OCI-LY3 (cell line): ENCODE data around the gene SLC38A10.

ENCODE experiments used
- H2AFZ ChIP-seq: fragments of 200-600, 300-600 bp; shearing (Covaris generic); 2 replicates; pipeline ENCODE4 v1.6.0; 2014; ENCODE audit warnings: antibody characterized with exemption, low read depth, low read length
- H3K27ac ChIP-seq: fragments of 200-600, 300-600 bp; sonication (generic); 2 replicates; pipeline ENCODE4 v1.5.1; 2014; ENCODE audit warnings: mild to moderate bottlenecking, low read length, moderate library complexity, mixed read lengths
- H3K27me3 ChIP-seq: fragments of 200-600, 300-600 bp; sonication (generic); 2 replicates; pipeline ENCODE4 v1.6.1; 2014; ENCODE audit warnings: low read depth, low read length, mixed read lengths
- H3K36me3 ChIP-seq: fragments of 200-600, 300-600 bp; sonication (generic); replicated peaks from 2 replicates; pipeline ENCODE3; 2014; ENCODE audit warnings: low read depth, low read length, mixed read lengths
- H3K4me1 ChIP-seq: fragments of 300-600, 200-600 bp; sonication (generic); 2 replicates; pipeline ENCODE4 v1.6.1; 2014; ENCODE audit warnings: low read length, mixed read lengths
- H3K4me2 ChIP-seq: fragments of 200-600, 300-600 bp; sonication (generic); 2 replicates; pipeline ENCODE4 v1.6.1; 2014; ENCODE audit warnings: low read length, mixed read lengths
- H3K4me3 ChIP-seq: fragments of 300-600, 200-600 bp; sonication (generic); 2 replicates; pipeline ENCODE4 v1.5.1; 2014; ENCODE audit warnings: antibody characterized with exemption, mild to moderate bottlenecking, low read length, moderate library complexity
- H3K79me2 ChIP-seq: fragments of 300-600, 200-600 bp; shearing (Covaris generic); 2 replicates; pipeline ENCODE4 v1.6.1; 2014; ENCODE audit warnings: mild to moderate bottlenecking, low read length, mixed read lengths
- H3K9ac ChIP-seq: fragments of 300-600, 200-600 bp; shearing (Covaris generic); 2 replicates; pipeline ENCODE4 v1.6.0; 2014; ENCODE audit warnings: mild to moderate bottlenecking, low read length, moderate library complexity
- H3K9me3 ChIP-seq: fragments of 200-600, 300-600 bp; shearing (Covaris generic); 2 replicates; pipeline ENCODE4 v1.6.1; 2014; ENCODE audit warnings: low read length, mixed read lengths; ENCODE audit not compliant: insufficient read depth
- H4K20me1 ChIP-seq: fragments of 200-600, 300-600 bp; sonication (generic); 2 replicates; pipeline ENCODE4 v1.6.1; 2016; ENCODE audit warnings: low read length, mixed read lengths; ENCODE audit not compliant: insufficient read depth
- EZH2phosphoT487 ChIP-seq: fragments of 200-600 bp; shearing (Covaris generic); IDR thresholded peaks from 2 replicates; pipeline ENCODE4 v1.6.1; 2018; ENCODE audit warnings: antibody characterized with exemption, mixed run types, low read depth
- TF ChIP-seq, protein P1 (sequence below): fragments of 200-600, 300-600 bp; sonication (generic); IDR thresholded peaks from 2 replicates; pipeline ENCODE4 v1.5.1; 2014; ENCODE audit warnings: antibody characterized with exemption, low read length, low read depth

SLC38A10 gene

DNA sequence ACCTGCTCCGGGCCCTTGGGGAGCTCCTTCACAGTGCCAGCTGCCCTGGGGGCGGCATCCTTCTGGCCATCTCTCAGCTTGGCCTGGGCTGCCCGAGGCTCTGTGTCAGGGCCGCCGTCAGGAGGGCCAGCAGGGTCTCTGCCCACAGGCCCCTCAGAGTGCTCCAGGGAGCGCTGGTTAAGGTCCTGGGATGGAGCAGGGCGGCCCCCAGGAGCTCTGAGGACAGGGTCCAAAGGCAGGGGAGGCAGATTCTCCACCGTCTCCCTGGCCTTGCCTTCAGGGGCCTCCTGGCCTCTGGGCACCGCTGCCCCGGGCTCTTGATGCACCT, 48.8 kb downstream of the SLC38A10 start:
- Histone ChIP-seq H3K36me3 (peaks cover 19% of the 10 kb centered on the region), H3K4me2 (no peak overlapping the region), H3K9ac (no peak overlapping the region), H3K79me2 (peaks cover 7% of the 10 kb centered on the region), H3K27me3 (no peaks in the 10 kb centered on the region), H3K9me3 (no peaks in the 10 kb centered on the region), H3K4me1 (peaks cover 11% of the 10 kb centered on the region), H2AFZ (no peak overlapping the region), H4K20me1 (peaks cover 9% of the 10 kb centered on the region), H3K4me3 (no peak overlapping the region), H3K27ac (no peak overlapping the region)
- no peak for TF ChIP-seq EZH2phosphoT487
- TF ChIP-seq, protein P1, sequence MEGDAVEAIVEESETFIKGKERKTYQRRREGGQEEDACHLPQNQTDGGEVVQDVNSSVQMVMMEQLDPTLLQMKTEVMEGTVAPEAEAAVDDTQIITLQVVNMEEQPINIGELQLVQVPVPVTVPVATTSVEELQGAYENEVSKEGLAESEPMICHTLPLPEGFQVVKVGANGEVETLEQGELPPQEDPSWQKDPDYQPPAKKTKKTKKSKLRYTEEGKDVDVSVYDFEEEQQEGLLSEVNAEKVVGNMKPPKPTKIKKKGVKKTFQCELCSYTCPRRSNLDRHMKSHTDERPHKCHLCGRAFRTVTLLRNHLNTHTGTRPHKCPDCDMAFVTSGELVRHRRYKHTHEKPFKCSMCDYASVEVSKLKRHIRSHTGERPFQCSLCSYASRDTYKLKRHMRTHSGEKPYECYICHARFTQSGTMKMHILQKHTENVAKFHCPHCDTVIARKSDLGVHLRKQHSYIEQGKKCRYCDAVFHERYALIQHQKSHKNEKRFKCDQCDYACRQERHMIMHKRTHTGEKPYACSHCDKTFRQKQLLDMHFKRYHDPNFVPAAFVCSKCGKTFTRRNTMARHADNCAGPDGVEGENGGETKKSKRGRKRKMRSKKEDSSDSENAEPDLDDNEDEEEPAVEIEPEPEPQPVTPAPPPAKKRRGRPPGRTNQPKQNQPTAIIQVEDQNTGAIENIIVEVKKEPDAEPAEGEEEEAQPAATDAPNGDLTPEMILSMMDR = no peak

GRCh38 chr17:81245665-81246342, 49.3 kb downstream of the SLC38A10 start:
- peaks cover 19% of the 10 kb centered on the region for H3K36me3 ChIP-seq
- H3K4me1 ChIP-seq = peaks cover 16% of the 10 kb centered on the region
- no peaks in the 10 kb centered on the region for H3K27me3 ChIP-seq
- H3K79me2 ChIP-seq = peaks cover 12% of the 10 kb centered on the region
- H3K4me2 ChIP-seq = no peak overlapping the region
- no peak overlapping the region for H2AFZ ChIP-seq
- TF ChIP-seq, protein P1 = no peak
- no peak for TF ChIP-seq EZH2phosphoT487
- no peak overlapping the region for H3K9ac ChIP-seq
- peaks cover 9% of the 10 kb centered on the region for H4K20me1 ChIP-seq
- H3K4me3 ChIP-seq = no peak overlapping the region
- no peak overlapping the region for H3K27ac ChIP-seq
- no peaks in the 10 kb centered on the region for H3K9me3 ChIP-seq

GRCh38 chr17:81245024-81245664, 50.0 kb downstream of the SLC38A10 start:
- H3K27ac ChIP-seq = 0 out of 2 replicates have a peak overlapping the region, but pooled peaks have one; percentile 6
- H4K20me1 ChIP-seq = peaks cover 9% of the 10 kb centered on the region; the same call in 1 of the 2 replicates
- peaks cover 19% of the 10 kb centered on the region for H3K79me2 ChIP-seq
- H2AFZ ChIP-seq = no peak overlapping the region
- no peaks in the 10 kb centered on the region for H3K27me3 ChIP-seq
- no peaks in the 10 kb centered on the region for H3K9me3 ChIP-seq
- 0 out of 2 replicates have a peak overlapping the region, but pooled peaks have one; percentile 24 for H3K4me2 ChIP-seq
- H3K9ac ChIP-seq = no peak overlapping the region
- TF ChIP-seq, protein P1 = no peak
- no peak for TF ChIP-seq EZH2phosphoT487
- H3K4me3 ChIP-seq = no peak overlapping the region
- peaks cover 22% of the 10 kb centered on the region for H3K4me1 ChIP-seq
- peaks cover 20% of the 10 kb centered on the region for H3K36me3 ChIP-seq

GRCh38 chr17:81244358-81245023, 50.6 kb downstream of the SLC38A10 start:
- Histone ChIP-seq H3K4me2 (0 out of 2 replicates have a peak overlapping the region, but pooled peaks have one; percentile 24), H3K9ac (no peak overlapping the region), H3K4me3 (no peak overlapping the region), H3K4me1 (peaks cover 25% of the 10 kb centered on the region), H3K27me3 (no peaks in the 10 kb centered on the region), H3K36me3 (peaks cover 22% of the 10 kb centered on the region), H4K20me1 (peaks cover 7% of the 10 kb centered on the region; the same call in 1 of the 2 replicates), H3K9me3 (no peaks in the 10 kb centered on the region), H3K27ac (0 out of 2 replicates have a peak overlapping the region, but pooled peaks have one; percentile 6), H3K79me2 (peaks cover 25% of the 10 kb centered on the region), H2AFZ (no peak overlapping the region)
- TF ChIP-seq EZH2phosphoT487 = no peak
- TF ChIP-seq, protein P1 = no peak
